NT2/D1 (cell line): ENCODE measurements around the gene PSMA7.

Experiments used
- DNase-seq: peaks from one replicate; pipeline ENCODE4 v3.0.0-alpha.2; 2011; ENCODE audit warnings: low read depth, low spot score
- H3K27me3 ChIP-seq: 2 replicates; pipeline ENCODE4 v1.6.0; 2011; ENCODE audit warnings: mild to moderate bottlenecking; ENCODE audit not compliant: insufficient read length, insufficient read depth
- H3K36me3 ChIP-seq: 2 replicates; pipeline ENCODE4 v1.6.1; 2011; ENCODE audit warnings: mild to moderate bottlenecking, low read length, mixed read lengths; ENCODE audit not compliant: insufficient read depth, insufficient read length
- H3K4me1 ChIP-seq: 2 replicates; pipeline ENCODE4 v1.5.1; 2011; ENCODE audit not compliant: insufficient read depth, insufficient read length
- H3K4me3 ChIP-seq: 2 replicates; pipeline ENCODE4 v1.5.1; 2011; ENCODE audit warnings: low read depth; ENCODE audit not compliant: insufficient read length
- H3K9ac ChIP-seq: 2 replicates; pipeline ENCODE4 v1.6.0; 2011; ENCODE audit warnings: low read depth; ENCODE audit not compliant: insufficient read length
- H3K9me3 ChIP-seq: 2 replicates; pipeline ENCODE4 v1.5.1; 2011; ENCODE audit warnings: mild to moderate bottlenecking, low read length; ENCODE audit not compliant: insufficient read depth
- SUZ12 ChIP-seq: IDR thresholded peaks from 2 replicates; pipeline ENCODE4 v1.6.1; 2011; ENCODE audit not compliant: insufficient read length, insufficient read depth; ENCODE audit errors: extremely low read depth
- YY1 ChIP-seq: IDR thresholded peaks from 2 replicates; pipeline ENCODE4 v1.6.1; 2011; ENCODE audit not compliant: insufficient read length, insufficient read depth
- ZNF274 ChIP-seq: IDR thresholded peaks from 2 replicates; pipeline ENCODE4 v1.6.1; 2011; ENCODE audit warnings: mild to moderate bottlenecking, low read depth, low read length

Gene PSMA7

GRCh38 chr20:62183426-62184142, 40.4 kb upstream of the PSMA7 start:
- Histone ChIP-seq H3K9me3 (no peaks in the 10 kb centered on the region), H3K9ac (peak overlapping the region; percentile 100), H3K4me1 (no peaks in the 10 kb centered on the region), H3K4me3 (peak overlapping the region; percentile 97), H3K36me3 (peaks cover 26% of the 10 kb centered on the region), H3K27me3 (no peaks in the 10 kb centered on the region)
- no peak for TF ChIP-seq ZNF274
- no peak for TF ChIP-seq SUZ12
- TF ChIP-seq YY1: no peak
- no peak for DNase-seq

GRCh38 chr20:62182469-62183425, 39.6 kb upstream of the PSMA7 start, which contains the start of gene MTG2:
Gene MTG2, plus strand, starts transcription at chr20:62183028. Its CDS starts 10,393 bp downstream, at chr20:62193421.
- Histone ChIP-seq H3K9me3 (no peaks in the 10 kb centered on the region), H3K27me3 (no peaks in the 10 kb centered on the region), H3K4me3 (peak within 1 kb of the TSS; percentile 97), H3K9ac (peak within 1 kb of the TSS; percentile 100), H3K36me3 (peaks cover 30% of the 10 kb centered on the region), H3K4me1 (no peaks in the 10 kb centered on the region)
- DNase-seq: peak; percentile 95
- TF ChIP-seq YY1: no peak
- TF ChIP-seq SUZ12: no peak
- no peak for TF ChIP-seq ZNF274

DNA sequence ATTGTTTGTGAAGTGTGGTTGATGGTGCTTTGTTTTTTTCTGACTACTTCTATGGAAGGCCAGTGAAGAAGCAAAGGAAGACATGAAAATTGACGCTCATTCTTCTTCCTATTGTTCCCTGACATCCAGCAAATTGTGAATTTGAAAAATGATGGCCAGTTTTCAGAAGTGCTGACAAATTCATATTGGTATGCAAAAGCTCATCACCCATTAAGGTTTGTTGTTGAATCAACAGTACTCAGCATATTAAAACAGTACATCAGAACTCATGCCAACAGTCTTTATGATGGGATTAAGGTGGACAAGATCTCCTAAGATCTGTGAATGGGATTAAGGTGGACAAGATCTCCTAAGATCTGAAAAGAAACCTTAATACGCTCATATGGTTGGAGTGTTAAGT, 38.6 kb upstream of the PSMA7 start:
- peak overlapping the region; percentile 100 for H3K9ac ChIP-seq
- no peaks in the 10 kb centered on the region for H3K9me3 ChIP-seq
- no peaks in the 10 kb centered on the region for H3K27me3 ChIP-seq
- no peaks in the 10 kb centered on the region for H3K4me1 ChIP-seq
- H3K4me3 ChIP-seq: peak overlapping the region; percentile 97
- H3K36me3 ChIP-seq: peaks cover 40% of the 10 kb centered on the region
- DNase-seq: no peak
- TF ChIP-seq SUZ12 (no peak), YY1 (no peak), ZNF274 (no peak)

DNA sequence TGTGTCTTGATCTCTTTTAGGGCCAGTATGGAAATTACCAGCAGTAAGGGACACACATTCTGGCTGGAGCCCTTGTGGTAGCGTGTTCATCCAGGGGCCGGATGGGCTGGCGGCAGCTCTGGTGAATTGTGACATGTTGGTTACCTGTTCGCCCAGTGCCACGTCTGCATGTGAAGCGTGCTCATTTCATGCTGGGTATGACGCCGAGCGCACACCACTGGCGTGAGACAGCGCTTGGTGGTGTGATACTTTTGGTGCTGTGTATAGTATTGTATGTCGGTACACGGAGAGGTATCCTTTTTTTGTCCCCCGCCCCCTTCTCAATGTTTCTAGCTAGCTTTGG, 35.9 kb upstream of the PSMA7 start:
- H3K9ac ChIP-seq: no peak overlapping the region
- H3K36me3 ChIP-seq: peaks cover 66% of the 10 kb centered on the region
- H3K4me3 ChIP-seq: no peak overlapping the region
- no peaks in the 10 kb centered on the region for H3K27me3 ChIP-seq
- no peak for TF ChIP-seq SUZ12
- no peak for TF ChIP-seq YY1
- TF ChIP-seq ZNF274: no peak
- H3K4me1 ChIP-seq: no peaks in the 10 kb centered on the region
- no peak for DNase-seq
- H3K9me3 ChIP-seq: no peaks in the 10 kb centered on the region

DNA sequence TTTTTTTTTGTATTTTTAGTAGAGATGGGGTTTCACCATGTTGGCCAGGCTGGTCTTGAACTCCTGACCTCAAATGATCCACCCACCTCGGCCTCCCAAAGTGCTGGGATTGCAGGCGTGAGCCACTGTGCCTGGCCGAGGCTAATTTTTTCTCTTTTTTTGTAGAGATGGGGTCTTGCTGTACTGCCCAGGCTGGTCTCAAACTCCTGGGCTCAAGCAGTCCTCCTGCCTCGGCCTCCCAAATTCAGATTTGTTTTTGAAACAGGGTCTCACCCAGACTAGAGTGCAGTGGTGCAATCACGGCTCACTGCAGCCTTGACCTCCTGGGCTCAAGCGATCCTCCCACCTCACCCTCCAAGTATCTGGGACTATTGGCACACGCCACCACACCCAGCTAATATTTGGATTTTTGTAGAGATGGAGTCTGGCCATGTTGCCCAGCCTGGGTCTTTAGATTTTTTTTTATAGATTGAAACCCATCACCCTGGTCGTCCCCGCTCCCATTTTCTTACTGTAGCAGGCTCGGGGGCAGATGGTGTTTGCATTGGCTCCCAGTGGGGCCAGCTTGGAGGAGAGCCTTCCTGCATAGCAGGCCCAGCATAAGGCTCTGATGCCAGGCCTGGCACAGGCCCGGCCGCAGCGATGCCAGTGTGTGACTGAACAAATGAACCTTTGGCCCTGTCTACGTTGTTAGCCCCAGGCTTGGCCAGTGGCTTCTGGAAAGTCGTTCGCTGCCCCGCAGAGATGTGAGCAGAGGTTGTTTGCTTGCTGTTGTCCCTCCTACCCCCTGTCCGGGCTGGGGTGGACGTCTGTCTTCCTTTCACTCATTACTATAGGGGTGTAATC, 35.3 kb upstream of the PSMA7 start:
- Histone ChIP-seq H3K4me1 (no peaks in the 10 kb centered on the region), H3K4me3 (no peak overlapping the region), H3K36me3 (peaks cover 72% of the 10 kb centered on the region), H3K9me3 (no peaks in the 10 kb centered on the region), H3K27me3 (no peaks in the 10 kb centered on the region), H3K9ac (no peak overlapping the region)
- TF ChIP-seq ZNF274: no peak
- no peak for TF ChIP-seq SUZ12
- TF ChIP-seq YY1: no peak
- DNase-seq: no peak

DNA sequence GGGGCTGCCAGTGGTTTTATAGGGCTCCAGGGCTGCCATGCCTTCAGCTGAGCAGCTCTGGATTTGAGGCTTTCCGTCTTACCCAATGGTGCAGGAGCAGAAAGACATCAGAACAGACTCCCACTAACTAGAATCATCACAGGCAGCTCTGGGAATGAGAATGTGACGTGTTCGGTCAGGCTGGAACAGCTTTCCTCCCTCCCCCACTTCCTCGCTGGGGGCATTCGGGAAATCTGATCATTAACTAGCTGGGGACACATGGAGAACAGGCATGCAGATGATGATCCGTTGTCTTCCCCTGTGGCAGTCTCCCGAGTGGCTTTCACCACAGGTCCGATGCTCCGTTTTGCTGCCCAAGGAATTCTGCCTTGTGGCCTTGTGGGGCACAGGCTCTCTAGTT, 34.1 kb upstream of the PSMA7 start:
- Histone ChIP-seq H3K27me3 (no peaks in the 10 kb centered on the region), H3K4me1 (no peaks in the 10 kb centered on the region), H3K9ac (no peak overlapping the region), H3K36me3 (peaks cover 81% of the 10 kb centered on the region), H3K9me3 (no peaks in the 10 kb centered on the region), H3K4me3 (no peak overlapping the region)
- no peak for TF ChIP-seq ZNF274
- no peak for TF ChIP-seq SUZ12
- no peak for DNase-seq

DNA sequence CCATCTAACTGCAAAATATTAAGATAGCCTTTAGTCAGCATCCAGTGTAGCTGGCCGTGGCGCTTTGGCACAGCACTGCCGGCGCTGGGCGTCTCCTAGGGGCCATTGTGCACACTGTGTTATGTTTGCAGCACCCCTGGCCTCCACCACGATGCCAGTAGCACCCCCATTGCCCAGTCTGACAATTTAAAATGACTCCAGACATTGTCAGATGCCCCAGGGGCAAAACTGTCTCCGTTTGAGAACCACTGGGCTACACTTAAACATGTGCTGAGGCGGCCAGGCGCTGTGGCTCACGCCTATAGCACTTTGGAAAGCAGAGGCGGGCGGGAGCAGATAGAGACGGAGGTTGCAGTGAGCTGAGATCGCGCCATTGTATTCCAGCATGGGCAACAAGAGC, 33.7 kb upstream of the PSMA7 start:
- peaks cover 85% of the 10 kb centered on the region for H3K36me3 ChIP-seq
- TF ChIP-seq YY1 (no peak), ZNF274 (no peak), SUZ12 (no peak)
- H3K9ac ChIP-seq: no peak overlapping the region
- DNase-seq: no peak
- H3K4me3 ChIP-seq: no peak overlapping the region
- no peaks in the 10 kb centered on the region for H3K4me1 ChIP-seq
- H3K27me3 ChIP-seq: no peaks in the 10 kb centered on the region
- no peaks in the 10 kb centered on the region for H3K9me3 ChIP-seq
